ENCODE data around the gene PODXL2.

PODXL2 gene

GRCh38 chr3:127668906-127669305, 39.9 kb downstream of the PODXL2 start:
- peaks cover 16% of the 10 kb centered on the region for H3K4me1 ChIP-seq (ENCODE audit: control insufficient read depth, insufficient read depth, low read length)
- no peaks in the 10 kb centered on the region for H3K27me3 ChIP-seq (ENCODE audit: control insufficient read depth, insufficient read depth, low read length)
- H3K4me3 ChIP-seq (ENCODE audit: low read length): no peak overlapping the region
- no peak overlapping the region for H3K9ac ChIP-seq (ENCODE audit: low read length)
- H3K36me3 ChIP-seq (ENCODE audit: control insufficient read depth, insufficient read depth, low read length): no peaks in the 10 kb centered on the region
- H3K9me3 ChIP-seq (ENCODE audit: control insufficient read depth, low read length): no peaks in the 10 kb centered on the region

- no peak overlapping the region for H3K4me3 ChIP-seq (ENCODE audit: low read length)
- no peaks in the 10 kb centered on the region for H3K9me3 ChIP-seq (ENCODE audit: control insufficient read depth, low read length)
- H3K9ac ChIP-seq (ENCODE audit: low read length): no peak overlapping the region
- H3K4me1 ChIP-seq (ENCODE audit: control insufficient read depth, insufficient read depth, low read length): peaks cover 18% of the 10 kb centered on the region
- H3K36me3 ChIP-seq (ENCODE audit: control insufficient read depth, insufficient read depth, low read length): no peaks in the 10 kb centered on the region
- no peaks in the 10 kb centered on the region for H3K27me3 ChIP-seq (ENCODE audit: control insufficient read depth, insufficient read depth, low read length)
Observed at GRCh38 chr3:127669541-127670228, 40.7 kb downstream of the PODXL2 start.

- Histone ChIP-seq H3K36me3 (ENCODE audit: control insufficient read depth, insufficient read depth, low read length) (no peaks in the 10 kb centered on the region), H3K27me3 (ENCODE audit: control insufficient read depth, insufficient read depth, low read length) (no peaks in the 10 kb centered on the region), H3K9me3 (ENCODE audit: control insufficient read depth, low read length) (no peaks in the 10 kb centered on the region), H3K4me3 (ENCODE audit: low read length) (no peak overlapping the region), H3K9ac (ENCODE audit: low read length) (no peak overlapping the region), H3K4me1 (ENCODE audit: control insufficient read depth, insufficient read depth, low read length) (peaks cover 18% of the 10 kb centered on the region)
Observed at GRCh38 chr3:127670229-127670559, 41.2 kb downstream of the PODXL2 start.

GRCh38 chr3:127670761-127671522, 42.0 kb downstream of the PODXL2 start:
- Histone ChIP-seq H3K9me3 (ENCODE audit: control insufficient read depth, low read length) (no peaks in the 10 kb centered on the region), H3K4me3 (ENCODE audit: low read length) (no peak overlapping the region), H3K27me3 (ENCODE audit: control insufficient read depth, insufficient read depth, low read length) (no peaks in the 10 kb centered on the region), H3K9ac (ENCODE audit: low read length) (no peak overlapping the region), H3K36me3 (ENCODE audit: control insufficient read depth, insufficient read depth, low read length) (peaks cover under 1% of the 10 kb centered on the region), H3K4me1 (ENCODE audit: control insufficient read depth, insufficient read depth, low read length) (peaks cover 18% of the 10 kb centered on the region)

GRCh38 chr3:127671523-127672428, 42.8 kb downstream of the PODXL2 start:
- Histone ChIP-seq H3K9me3 (ENCODE audit: control insufficient read depth, low read length) (no peaks in the 10 kb centered on the region), H3K27me3 (ENCODE audit: control insufficient read depth, insufficient read depth, low read length) (no peaks in the 10 kb centered on the region), H3K4me1 (ENCODE audit: control insufficient read depth, insufficient read depth, low read length) (peaks cover 18% of the 10 kb centered on the region), H3K4me3 (ENCODE audit: low read length) (peak overlapping the region; percentile 80), H3K9ac (ENCODE audit: low read length) (peak overlapping the region; percentile 94), H3K36me3 (ENCODE audit: control insufficient read depth, insufficient read depth, low read length) (peaks cover 4% of the 10 kb centered on the region)

- Histone ChIP-seq H3K9ac (ENCODE audit: low read length) (peak within 1 kb of the TSS; percentile 94), H3K4me3 (ENCODE audit: low read length) (peak within 1 kb of the TSS; percentile 80), H3K9me3 (ENCODE audit: control insufficient read depth, low read length) (no peaks in the 10 kb centered on the region), H3K36me3 (ENCODE audit: control insufficient read depth, insufficient read depth, low read length) (peaks cover 4% of the 10 kb centered on the region), H3K4me1 (ENCODE audit: control insufficient read depth, insufficient read depth, low read length) (peaks cover 18% of the 10 kb centered on the region), H3K27me3 (ENCODE audit: control insufficient read depth, insufficient read depth, low read length) (no peaks in the 10 kb centered on the region)
Observed at GRCh38 chr3:127672429-127673190, 43.6 kb downstream of the PODXL2 start, which contains the start of gene ABTB1. ABTB1 (plus strand) TSS chr3:127672952; CDS start chr3:127673026, 74 bp downstream.

- H3K9ac ChIP-seq (ENCODE audit: low read length): peak overlapping the region; percentile 83
- H3K4me3 ChIP-seq (ENCODE audit: low read length): peak overlapping the region; percentile 20
- no peaks in the 10 kb centered on the region for H3K27me3 ChIP-seq (ENCODE audit: control insufficient read depth, insufficient read depth, low read length)
- H3K36me3 ChIP-seq (ENCODE audit: control insufficient read depth, insufficient read depth, low read length): peaks cover 4% of the 10 kb centered on the region
- H3K9me3 ChIP-seq (ENCODE audit: control insufficient read depth, low read length): no peaks in the 10 kb centered on the region
- peaks cover 18% of the 10 kb centered on the region for H3K4me1 ChIP-seq (ENCODE audit: control insufficient read depth, insufficient read depth, low read length)
Observed at GRCh38 chr3:127673191-127674100, 44.5 kb downstream of the PODXL2 start.

- H3K9ac ChIP-seq (ENCODE audit: low read length): no peak overlapping the region
- no peaks in the 10 kb centered on the region for H3K9me3 ChIP-seq (ENCODE audit: control insufficient read depth, low read length)
- peak overlapping the region; percentile 20 for H3K4me3 ChIP-seq (ENCODE audit: low read length)
- peaks cover 4% of the 10 kb centered on the region for H3K36me3 ChIP-seq (ENCODE audit: control insufficient read depth, insufficient read depth, low read length)
- H3K4me1 ChIP-seq (ENCODE audit: control insufficient read depth, insufficient read depth, low read length): peaks cover 18% of the 10 kb centered on the region
- no peaks in the 10 kb centered on the region for H3K27me3 ChIP-seq (ENCODE audit: control insufficient read depth, insufficient read depth, low read length)
Observed at GRCh38 chr3:127674101-127674721, 45.2 kb downstream of the PODXL2 start.

GRCh38 chr3:127674790-127675189, 45.8 kb downstream of the PODXL2 start:
- Histone ChIP-seq H3K4me3 (ENCODE audit: low read length) (no peak overlapping the region), H3K27me3 (ENCODE audit: control insufficient read depth, insufficient read depth, low read length) (no peaks in the 10 kb centered on the region), H3K36me3 (ENCODE audit: control insufficient read depth, insufficient read depth, low read length) (peaks cover 4% of the 10 kb centered on the region), H3K9ac (ENCODE audit: low read length) (no peak overlapping the region), H3K9me3 (ENCODE audit: control insufficient read depth, low read length) (no peaks in the 10 kb centered on the region), H3K4me1 (ENCODE audit: control insufficient read depth, insufficient read depth, low read length) (peaks cover 18% of the 10 kb centered on the region)

GRCh38 chr3:127675651-127676391, 46.8 kb downstream of the PODXL2 start:
- Histone ChIP-seq H3K4me1 (ENCODE audit: control insufficient read depth, insufficient read depth, low read length) (peaks cover 18% of the 10 kb centered on the region), H3K4me3 (ENCODE audit: low read length) (no peak overlapping the region), H3K36me3 (ENCODE audit: control insufficient read depth, insufficient read depth, low read length) (peaks cover 4% of the 10 kb centered on the region), H3K27me3 (ENCODE audit: control insufficient read depth, insufficient read depth, low read length) (no peaks in the 10 kb centered on the region), H3K9me3 (ENCODE audit: control insufficient read depth, low read length) (no peaks in the 10 kb centered on the region), H3K9ac (ENCODE audit: low read length) (no peak overlapping the region)

All from mucosa of stomach (tissue), 1 donor.